ENCODE measurements around the gene SOS1. TPM values are rescaled to one million over a fixed set of nuclear protein-coding genes. Genes with fewer than 3 reads are reported as not detected.
"Not testable (repeated sequence)": the region's sequence is repeated elsewhere in the genome, so short reads cannot be mapped to it uniquely, and the experiment has no call there.

The SOS1 gene
- total RNA-seq, 2 donors from 2014 or later, result 33.8 to 48.1 TPM

DNA sequence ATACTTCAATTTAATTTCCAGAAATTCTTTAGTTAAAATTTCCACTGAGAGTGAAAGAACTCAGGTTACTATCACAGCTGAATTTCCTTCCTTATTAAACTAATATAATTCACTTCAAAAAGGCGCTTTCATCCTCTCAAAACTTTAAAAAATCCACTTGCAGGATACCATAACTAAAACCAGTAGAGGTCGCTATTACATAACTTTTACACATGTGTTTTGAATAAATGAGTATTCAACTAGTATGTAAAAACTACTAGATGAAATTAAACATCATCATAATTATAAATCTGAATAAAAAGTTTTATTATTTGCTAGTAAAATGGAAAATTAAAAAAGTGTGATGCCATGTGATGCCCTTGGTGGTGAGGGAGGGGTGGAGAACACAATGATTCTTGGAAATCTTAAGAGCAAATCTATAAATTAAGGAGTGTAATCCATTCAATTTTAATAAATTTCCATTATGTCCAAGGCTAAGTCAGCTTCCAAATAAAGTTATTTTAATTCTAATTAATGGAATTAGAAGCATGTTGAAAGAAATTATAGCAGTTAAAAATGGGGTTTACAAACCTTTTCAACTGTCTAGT lies 61.4 kb downstream of the SOS1 start:
- no peak for DNase-seq (ENCODE audit: low spot score)
- intact Hi-C loops (cut with DNase I), result no loop called here

DNA sequence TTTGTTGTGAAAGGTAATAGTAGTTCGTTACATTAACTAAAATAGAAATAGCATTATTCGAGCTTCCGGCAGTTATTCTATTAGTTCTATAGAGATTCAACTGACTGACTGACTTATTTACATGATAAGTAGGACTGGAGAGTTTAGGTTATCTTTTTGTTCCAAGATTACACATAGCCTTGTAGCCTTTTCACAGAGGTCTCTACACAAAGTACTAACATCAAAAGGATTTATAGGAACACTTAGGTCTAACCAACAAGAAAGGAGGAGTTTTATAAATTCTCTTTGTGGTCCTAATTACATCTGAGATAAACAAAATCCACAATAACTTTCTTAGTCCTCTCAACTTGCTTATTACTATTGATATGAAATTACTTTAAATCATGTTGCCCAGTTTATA lies 62.8 kb downstream of the SOS1 start:
- no peak for DNase-seq (ENCODE audit: low spot score)
- intact Hi-C loops (cut with DNase I), result no loop called here

DNA sequence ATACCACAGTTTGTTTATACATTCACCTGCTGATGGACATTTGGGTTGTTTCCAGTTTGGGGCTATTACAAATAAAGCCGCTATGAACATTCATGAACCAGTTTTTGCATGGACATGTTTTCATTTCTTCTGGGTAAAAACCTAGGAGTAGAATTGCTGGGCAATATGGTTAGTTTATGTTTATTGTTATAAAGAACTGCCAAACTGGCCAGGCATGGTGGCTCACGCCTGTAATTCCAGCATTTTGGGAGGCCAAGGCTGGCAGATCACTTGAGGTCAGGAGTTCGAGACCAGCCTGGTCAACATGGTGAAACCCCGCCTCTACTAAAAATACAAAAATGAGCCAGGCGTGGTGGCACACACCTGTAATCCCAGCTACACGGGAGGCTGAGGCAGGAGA lies 68.2 kb downstream of the SOS1 start:
- intact Hi-C loops (cut with DNase I); DNase-seq (ENCODE audit: low spot score): not testable (repeated sequence)

DNA sequence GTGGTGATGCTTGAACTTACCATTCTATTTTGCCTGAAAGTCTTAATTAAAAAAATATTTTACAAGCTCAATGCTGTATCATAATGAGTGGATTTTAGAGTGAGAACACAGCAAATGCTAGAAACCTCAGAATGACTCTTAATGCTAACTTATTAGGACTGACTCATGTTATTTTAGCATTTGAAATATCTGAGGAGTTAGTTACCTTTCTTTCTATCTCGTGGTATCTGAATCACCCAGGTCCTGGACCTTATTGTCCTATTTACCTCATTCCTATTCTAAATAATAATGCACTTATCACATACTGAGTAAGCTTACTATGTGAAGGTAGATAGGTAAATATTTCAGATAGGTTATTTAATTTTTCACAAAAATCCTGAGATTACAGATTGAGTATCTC lies 70.7 kb downstream of the SOS1 start:
- intact Hi-C loops (cut with DNase I), result no loop called here
- no peak for DNase-seq (ENCODE audit: low spot score)

DNA sequence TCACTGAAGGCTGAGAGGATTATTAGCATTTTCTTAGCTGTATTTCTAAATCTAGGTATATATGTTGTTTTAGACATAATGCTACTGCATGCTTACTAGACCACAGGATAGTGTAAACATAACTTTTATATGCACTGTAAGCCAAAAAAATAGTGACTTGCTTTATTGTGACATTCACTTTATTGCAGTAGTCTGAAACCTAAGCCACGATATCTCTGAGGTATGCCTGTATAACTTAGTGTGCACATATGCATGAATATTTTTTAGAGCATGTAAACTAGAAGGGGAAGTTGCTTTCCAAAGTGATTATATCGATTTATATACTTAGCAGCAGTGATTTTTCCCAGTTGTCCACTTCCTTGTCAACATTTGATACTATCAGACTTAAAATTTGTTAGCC lies 81.8 kb downstream of the SOS1 start:
- intact Hi-C loops (cut with DNase I), result no loop called here
- DNase-seq (ENCODE audit: low spot score), result no peak

DNA sequence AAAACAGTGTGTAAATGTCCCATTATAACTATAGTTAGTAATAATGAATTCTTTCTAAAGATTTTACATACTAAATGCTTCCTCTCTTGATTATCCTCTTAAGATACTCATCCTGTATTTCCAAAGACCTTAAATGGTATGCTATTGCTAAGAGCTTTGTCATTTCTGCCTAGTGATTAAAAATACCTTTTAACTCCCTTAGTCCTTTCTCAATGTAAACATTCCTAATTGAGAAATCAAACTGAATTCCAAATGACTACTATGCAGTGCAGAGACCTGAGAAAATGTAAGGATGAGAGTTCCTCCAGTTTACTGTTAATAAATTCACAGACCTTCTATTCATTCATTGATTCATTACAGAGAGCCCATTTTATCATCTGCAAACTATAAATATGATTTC lies 86.9 kb downstream of the SOS1 start:
- intact Hi-C loops (cut with DNase I), result no loop called here

DNA sequence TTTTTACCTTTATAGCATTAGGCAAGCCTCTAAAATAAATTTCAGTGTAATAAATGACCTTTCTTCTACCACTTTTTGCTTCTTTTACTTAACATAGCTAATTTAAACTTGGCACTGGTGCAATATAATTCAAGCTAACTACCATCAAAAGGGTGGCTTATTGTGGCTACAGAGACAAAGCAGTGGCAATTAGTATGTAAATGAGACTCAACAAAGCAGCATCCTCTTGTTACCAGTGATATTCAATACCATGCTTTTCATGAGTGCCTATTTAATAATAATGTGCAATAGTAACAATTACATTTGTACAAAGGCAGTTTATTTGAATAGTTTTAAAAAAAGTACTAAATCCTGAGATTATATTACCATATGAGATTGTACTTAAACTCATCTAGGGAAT lies 93.4 kb downstream of the SOS1 start:
- intact Hi-C loops (cut with DNase I), result no loop called here
- DNase-seq (ENCODE audit: low spot score), result no peak

More for the DNA sequence above, 86.9 kb downstream of the SOS1 start:
- no peak for DNase-seq (ENCODE audit: low spot score)

DNA sequence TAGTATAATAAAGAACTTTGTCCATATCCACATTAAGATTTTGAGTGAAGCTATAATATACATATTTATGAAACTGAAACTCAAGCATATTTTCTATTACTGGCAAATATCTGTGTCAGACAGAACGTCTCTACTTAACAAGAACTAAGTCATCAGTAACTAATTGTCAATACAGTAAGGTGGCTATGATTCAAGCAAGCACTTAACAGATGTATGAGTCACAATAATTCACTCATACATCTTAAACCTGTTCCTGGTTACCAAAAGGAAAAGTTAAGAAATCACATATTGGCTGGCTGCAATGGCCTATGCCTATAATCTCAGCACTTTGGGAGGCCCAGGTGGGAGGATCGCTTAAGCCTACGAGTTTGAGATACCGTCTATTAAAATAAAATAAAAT lies 96.0 kb downstream of the SOS1 start:
- intact Hi-C loops (cut with DNase I), result no loop called here
- DNase-seq (ENCODE audit: low spot score), result no peak

DNA sequence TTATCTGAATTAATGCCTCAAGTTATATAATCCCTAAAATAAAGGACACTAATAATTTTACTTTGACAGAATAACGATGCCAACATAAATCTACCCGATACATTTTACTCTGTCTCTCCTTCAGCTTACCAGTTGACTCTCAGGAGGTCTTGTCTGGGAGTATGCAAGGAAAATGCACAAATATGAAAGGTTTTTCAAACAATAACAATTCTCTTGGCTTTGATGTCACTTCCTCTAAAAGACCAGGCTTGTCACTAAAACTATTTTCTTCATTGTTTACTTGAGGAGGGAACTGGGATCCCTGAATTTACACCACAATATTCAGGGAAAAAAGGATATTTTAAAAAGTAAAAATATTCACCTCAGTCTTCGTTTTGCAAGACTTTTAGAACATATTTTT lies 97.2 kb downstream of the SOS1 start:
- DNase-seq (ENCODE audit: low spot score), result no peak
- intact Hi-C loops (cut with DNase I), result no loop called here

DNA sequence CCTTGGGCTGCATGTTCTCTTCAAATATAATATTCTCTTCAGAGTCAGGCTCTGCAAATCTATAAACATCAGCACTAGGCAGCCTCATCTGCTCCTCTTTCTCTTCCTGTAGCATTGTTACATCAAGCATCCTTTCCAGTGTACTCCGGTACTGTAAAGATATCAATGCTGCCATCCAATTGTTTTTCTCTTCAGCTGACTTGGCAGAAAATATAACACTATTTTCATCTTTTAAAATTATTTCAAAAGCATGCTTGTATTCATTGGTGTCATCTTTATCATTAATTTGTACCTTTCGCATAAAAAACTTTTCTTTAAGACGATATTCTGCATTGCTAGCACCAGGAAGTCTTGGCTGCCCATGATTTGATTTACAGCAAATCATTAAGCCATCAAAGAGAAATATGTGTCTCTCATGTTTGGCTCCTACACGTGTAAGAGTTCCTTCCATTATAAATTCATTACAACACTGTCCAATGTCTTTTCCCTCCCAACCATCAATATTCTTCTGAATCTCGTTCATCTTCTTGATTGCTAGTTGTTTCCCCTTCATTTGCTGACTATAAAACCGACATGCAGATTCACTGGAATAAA lies 98.1 kb downstream of the SOS1 start:
- intact Hi-C loops (cut with DNase I), result no loop called here
- DNase-seq (ENCODE audit: low spot score), result no peak

DNA sequence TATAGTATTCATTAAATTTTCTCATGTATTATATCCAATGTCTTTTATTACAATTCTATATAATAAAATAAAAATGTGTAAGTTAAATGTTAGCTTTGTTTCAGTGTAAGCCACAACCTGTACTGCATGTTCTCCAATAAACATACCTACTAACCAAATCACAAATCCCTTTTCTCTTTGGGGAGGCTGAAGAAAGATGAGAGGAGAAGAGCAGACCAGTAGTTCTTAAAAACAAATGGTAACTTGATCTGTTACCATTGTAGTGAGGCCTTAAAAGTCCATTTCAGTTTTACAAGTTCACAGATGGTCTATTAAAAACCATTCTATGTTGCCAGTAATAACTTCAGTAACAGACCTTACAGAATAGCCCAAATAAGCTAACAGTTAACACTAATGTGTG lies 100.5 kb downstream of the SOS1 start:
- DNase-seq (ENCODE audit: low spot score), result no peak
- intact Hi-C loops (cut with DNase I), result no loop called here

DNA sequence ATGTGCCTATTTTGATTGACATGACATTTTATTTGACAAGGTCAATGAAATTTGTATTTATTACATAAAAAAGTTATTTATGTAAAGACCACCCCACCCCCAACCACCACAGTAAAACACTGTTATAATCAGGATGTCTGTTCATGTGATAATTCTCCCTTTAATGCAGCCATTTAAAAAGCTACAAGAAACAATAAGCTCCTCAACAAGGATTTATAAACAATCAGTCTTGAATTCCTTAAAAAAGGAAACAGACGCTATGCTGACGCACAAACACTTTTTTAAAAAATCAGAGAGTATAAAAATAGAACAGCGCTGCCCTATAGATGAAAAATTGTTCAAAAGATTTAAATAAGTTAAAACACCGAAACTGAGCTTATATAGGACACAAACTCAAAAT lies 102.2 kb downstream of the SOS1 start:
- DNase-seq (ENCODE audit: low spot score), result no peak
- intact Hi-C loops (cut with DNase I), result no loop called here

DNA sequence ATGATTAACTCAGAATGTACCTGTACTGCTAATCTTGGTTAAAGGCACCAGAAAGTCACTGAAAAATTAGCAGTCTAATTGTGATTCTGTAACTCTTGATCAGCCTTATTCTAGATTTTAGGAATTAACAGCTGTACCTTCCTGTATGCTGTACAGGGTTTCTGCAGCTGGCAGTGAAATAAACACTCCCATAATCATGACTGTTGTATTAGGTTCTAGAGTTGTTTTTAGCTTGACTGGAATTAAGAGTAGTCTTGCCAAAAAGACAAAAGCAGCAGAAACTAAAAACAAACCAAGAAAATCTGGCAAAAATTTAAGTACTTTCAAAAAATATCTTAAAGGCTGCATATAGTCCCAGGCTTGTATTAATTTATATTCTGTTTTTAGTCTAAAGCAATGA lies 103.5 kb downstream of the SOS1 start:
- intact Hi-C loops (cut with DNase I), result no loop called here
- DNase-seq (ENCODE audit: low spot score), result no peak

DNA sequence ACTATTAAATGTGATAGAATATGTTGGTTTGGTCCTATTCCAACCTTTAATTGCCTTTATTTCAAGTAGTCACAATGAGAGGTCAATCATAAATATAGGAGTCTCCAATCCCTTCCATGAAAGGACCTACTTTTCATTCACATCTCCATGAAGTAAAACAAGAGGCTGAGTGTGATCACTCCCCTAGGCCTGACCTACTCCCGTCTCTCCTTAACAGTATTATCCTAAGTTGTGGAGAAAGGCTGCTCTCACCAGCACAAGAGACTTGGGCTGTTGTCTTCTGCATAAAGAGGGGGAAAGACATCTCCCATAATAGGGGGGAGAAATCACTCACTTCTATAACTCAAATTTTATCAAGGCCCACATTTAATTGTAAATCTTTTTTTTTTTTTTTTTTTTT lies 105.4 kb downstream of the SOS1 start:
- intact Hi-C loops (cut with DNase I), result no loop called here
- no peak for DNase-seq (ENCODE audit: low spot score)

DNA sequence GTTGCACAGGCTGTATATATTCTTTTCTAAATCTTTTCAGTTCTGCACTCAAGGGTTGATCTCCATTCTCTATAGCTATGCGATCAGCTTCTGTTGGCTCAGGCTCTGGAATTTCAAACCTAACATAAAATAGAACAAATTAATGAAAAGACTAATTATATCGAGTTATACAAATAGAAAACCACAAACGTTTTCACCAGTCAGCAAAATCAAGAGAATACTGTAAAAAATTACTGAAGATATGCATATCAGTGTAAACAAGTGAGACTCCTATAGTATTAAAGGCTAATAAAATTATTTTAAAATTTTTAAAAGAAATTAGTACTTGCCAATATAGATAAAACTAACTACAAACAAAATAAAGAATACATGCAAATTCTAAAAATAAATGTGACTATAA lies 107.0 kb downstream of the SOS1 start:
- DNase-seq (ENCODE audit: low spot score), result no peak

DNA sequence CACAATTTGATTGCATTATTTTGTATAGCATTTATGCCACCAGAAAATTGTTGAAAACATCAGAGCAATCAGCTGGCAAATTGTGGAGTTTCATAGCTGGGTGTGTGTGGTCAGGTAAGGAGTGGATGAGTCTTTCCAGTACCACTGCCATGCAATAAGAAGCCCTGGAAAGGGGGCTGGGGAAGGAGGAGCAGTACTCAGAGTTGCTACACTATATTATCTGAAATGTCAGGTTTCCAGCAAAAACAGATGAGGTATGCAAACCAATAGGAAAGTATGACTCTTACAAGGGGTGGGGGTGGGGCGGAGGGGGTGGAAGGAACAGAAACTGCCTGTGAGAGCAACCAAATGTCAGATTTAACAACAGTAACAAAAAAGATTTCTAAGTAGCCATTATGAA lies 112.2 kb downstream of the SOS1 start:
- DNase-seq (ENCODE audit: low spot score), result no peak
- intact Hi-C loops (cut with DNase I), result no loop called here

More for the DNA sequence above, 107.0 kb downstream of the SOS1 start:
- intact Hi-C loops (cut with DNase I), result no loop called here

DNA sequence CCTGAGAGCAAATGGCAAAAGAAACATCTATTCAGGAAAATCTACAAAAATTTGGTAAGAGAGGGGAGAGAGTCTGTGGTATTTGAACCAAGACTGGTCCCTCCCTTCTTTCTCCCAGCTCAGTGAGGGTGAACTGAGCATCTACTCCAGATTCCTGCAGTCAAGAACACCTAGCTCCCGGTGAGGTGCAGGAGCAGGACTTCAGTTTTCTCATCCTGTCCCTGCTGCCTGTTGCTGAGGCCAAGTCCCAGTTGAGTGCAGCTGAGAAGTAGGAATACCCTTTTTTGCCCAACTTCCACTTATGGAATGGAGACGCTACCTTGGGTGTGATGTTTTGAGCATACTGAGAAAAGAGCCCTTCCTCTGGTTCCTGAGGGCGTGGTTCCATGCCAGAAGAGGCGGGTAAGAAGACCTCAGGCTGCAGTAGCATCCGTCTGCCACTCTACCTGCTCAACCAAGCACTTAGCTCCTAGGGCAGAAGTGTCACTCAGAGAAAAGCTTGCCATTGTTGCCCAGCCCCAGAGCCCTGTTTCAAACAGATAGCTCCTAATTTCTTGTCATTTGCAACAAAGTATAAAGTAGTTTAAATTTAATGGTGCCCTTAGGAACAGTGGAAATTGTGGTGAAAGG lies 112.9 kb downstream of the SOS1 start:
- DNase-seq (ENCODE audit: low spot score), result no peak
- intact Hi-C loops (cut with DNase I), result no loop called here

DNA sequence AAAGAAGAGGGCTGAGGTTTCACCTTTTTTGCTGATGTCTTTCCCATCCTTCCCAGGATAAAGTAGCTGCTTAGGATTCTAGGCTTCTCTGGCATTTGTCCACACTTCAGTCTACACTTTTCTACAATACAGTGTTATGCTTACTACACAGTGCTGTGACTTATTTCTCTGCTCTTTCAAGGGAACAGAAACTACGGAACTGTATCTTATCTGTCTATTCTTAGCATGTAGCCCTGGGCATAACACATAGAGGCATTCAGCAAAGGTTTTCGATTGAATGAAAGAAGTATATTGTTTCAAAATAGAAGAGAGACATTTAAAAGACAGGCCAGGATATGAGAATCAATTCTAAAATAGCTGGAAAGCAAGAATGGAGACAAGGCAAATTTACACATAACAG lies 120.3 kb downstream of the SOS1 start:
- intact Hi-C loops (cut with DNase I), result loop anchor here in 1 of 2 donors (1.0 kb wide), 1 partner anchor 20 kb away; no protein-coding TSS in a partner anchor
- DNase-seq (ENCODE audit: low spot score), result no peak

DNA sequence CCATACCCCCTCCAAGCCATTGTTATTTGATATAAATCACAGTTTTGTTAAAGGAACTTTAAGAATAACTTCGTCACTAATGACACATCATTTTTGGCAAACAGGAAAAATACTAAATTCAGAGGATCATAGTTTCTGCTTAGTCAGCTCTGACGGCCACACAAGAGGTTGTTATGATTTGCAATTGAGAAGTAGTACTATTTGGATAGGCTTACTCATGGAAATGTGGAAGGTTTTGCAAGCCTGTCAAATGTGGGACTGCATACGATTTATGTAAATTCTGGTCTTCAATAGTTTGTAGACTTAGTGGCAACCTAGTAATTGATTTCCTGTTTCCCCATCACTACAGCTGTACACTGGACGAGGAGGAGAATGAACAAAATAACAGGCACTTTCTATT lies 123.1 kb downstream of the SOS1 start:
- no peak for DNase-seq (ENCODE audit: low spot score)
- intact Hi-C loops (cut with DNase I), result no loop called here

DNA sequence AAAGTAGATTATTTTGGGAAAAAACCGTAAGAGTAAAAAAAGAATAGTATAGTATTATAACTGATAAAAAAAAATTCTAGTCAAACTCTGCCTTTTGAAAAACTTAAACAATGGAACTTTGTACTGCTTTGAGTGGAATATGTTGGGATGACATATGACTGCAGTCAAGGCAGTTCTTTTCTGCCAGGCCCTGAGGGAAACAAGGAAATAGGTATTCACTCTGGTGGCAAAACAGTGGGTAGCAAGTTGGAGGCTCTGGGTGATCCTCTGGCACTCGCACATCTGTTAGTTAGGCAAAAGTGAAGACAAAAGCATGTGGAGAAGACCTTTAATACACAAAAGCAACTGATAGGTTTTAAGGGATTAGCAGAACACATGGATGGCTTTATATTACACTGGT lies 129.0 kb downstream of the SOS1 start:
- no peak for DNase-seq (ENCODE audit: low spot score)
- intact Hi-C loops (cut with DNase I), result no loop called here

DNA sequence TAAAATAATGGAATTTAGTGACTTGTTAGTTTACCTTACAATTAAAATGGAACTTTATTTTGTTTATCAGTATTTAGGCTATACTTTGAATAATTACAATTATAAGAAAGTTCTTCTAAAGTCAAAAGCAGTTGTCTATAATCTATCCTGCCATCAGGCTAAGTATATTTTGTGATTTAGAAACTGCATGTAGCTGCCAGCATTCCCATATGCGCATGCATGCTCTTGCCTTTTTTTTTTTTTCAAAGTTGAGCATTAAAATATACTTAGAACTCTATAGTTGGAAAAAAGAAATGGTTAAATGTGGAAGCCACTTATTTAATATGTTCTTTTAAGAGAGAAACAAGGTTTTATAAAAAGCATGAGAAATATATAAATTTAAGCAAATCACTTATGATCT lies 132.1 kb downstream of the SOS1 start:
- intact Hi-C loops (cut with DNase I), result no loop called here
- DNase-seq (ENCODE audit: low spot score), result no peak

All from posterior vena cava (tissue), 2 donors.